ENCODE data around the gene SLC22A12.

DNA sequence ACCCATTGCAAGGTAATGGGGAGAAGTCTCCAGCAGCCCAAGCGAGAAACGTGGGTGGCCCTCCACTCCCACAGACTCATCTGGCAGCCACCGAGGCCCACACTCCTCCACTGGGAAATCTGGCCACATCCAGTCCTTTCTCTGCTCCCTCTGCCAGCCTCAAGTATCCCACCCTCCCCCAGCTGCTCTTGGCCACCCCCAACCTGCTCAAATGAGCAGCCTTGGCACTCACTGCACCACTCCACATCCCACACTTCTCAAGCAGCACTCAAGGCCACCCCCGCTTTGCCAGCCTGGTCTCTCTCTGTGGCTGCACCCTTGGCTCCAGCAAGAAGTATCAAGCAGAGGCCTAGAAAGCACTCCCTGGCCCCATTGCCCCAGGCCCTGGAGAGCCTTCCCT, 28.2 kb downstream of the SLC22A12 start:
- TF ChIP-seq, protein P1, sequence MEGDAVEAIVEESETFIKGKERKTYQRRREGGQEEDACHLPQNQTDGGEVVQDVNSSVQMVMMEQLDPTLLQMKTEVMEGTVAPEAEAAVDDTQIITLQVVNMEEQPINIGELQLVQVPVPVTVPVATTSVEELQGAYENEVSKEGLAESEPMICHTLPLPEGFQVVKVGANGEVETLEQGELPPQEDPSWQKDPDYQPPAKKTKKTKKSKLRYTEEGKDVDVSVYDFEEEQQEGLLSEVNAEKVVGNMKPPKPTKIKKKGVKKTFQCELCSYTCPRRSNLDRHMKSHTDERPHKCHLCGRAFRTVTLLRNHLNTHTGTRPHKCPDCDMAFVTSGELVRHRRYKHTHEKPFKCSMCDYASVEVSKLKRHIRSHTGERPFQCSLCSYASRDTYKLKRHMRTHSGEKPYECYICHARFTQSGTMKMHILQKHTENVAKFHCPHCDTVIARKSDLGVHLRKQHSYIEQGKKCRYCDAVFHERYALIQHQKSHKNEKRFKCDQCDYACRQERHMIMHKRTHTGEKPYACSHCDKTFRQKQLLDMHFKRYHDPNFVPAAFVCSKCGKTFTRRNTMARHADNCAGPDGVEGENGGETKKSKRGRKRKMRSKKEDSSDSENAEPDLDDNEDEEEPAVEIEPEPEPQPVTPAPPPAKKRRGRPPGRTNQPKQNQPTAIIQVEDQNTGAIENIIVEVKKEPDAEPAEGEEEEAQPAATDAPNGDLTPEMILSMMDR (IDR thresholded peaks at IDR 0.05), result no peak
- TF ChIP-seq POLR2A (IDR thresholded peaks at IDR 0.05), result no peak

Data from Peyer's patch (tissue), 4 donors.